Measurements from ENCODE around the gene NOXA1.
"Not testable (repeated sequence)": the region's sequence is repeated elsewhere in the genome, so short reads cannot be mapped to it uniquely, and the experiment has no call there.

The NOXA1 gene

DNA sequence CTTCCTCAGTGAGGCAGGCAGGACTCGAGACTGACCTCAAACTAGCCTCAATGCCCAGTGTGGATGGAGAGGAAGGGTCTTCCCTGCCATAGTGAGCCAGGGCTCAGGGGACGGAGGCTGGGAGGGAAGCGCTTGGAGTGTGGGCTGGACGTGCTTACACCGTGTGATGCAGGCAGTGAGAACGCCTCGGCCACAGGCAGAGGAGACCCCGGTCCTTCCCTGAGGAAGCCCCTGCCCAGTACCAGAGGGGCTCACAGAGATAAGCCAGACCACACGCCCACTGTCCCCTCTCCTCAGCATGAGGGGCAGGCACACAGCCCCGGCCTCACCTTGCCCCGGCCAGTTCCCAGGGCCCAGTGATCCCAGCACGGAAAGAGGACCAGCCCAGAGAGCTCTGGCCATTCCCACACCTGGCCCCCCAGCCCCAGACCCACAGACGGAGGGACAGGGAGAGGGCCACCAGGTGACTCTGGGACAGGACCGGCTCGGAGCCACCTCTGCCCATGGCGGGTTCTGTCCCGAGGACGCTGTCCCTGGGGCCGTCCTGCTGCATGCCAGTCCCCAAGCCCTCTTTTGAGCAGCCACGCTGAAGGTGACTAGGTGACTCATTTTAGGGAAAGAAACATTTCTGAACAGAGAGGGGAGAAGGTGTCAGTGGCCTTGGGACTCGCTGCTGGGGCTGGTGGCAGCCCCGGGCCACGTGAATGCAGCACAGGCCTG is 42.0 kb downstream of the NOXA1 start:
- DNase-seq (ENCODE audit: low read depth), result no peak

GRCh38 chr9:137465720-137466388 is 42.7 kb downstream of the NOXA1 start:
- no peak for DNase-seq (ENCODE audit: low read depth)

- not testable (repeated sequence) for DNase-seq (ENCODE audit: low read depth)
These were observed 43.3 kb downstream of the NOXA1 start for GRCh38 chr9:137466389-137467085.

- no peak for DNase-seq (ENCODE audit: low read depth)
These were observed 44.0 kb downstream of the NOXA1 start for GRCh38 chr9:137467161-137467581.

- no peak for DNase-seq (ENCODE audit: low read depth)
These were observed 44.7 kb downstream of the NOXA1 start for GRCh38 chr9:137467896-137468295.

- no peak for DNase-seq (ENCODE audit: low read depth)
These were observed 47.6 kb downstream of the NOXA1 start for GRCh38 chr9:137470785-137471184.

DNA sequence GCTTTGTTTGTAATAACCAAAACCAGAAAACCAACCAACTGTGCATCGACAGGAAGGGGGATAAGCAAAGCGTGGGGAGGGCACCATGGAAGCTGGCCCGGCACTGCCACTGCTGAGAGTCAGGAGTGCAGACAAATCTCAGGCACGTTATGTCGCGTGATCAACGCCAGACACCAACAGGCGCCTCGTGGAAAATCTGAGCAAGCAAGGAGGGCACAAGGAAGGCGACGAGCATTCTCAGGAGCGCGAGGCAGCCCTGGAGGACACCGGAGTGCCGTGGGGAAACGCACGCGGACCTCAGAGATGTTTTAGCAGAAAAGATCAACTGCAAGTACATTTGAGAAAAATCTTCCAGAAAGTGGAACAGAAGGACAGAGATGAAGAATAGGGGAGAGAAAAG is 51.1 kb downstream of the NOXA1 start:
- no peak for DNase-seq (ENCODE audit: low read depth)

DNA sequence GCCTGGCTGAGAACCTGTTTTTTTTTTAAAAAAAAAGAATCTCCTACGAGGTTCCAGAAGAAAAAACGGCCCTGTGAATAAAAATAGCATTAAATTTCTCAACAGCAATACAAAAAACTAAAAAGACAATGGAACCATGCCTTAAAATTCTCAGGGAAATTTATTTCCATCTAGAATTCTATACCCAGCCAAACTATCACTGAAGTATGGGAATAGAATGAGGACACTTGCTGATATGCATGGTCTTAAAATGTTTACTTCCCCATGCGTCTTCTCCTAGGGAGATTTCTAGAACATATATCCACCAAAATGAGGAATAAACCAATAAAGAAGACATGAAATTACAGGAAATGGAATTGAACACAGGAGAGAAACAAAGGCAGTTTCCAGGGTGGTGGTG is 52.5 kb downstream of the NOXA1 start:
- no peak for DNase-seq (ENCODE audit: low read depth)

GRCh38 chr9:137476856-137477255 is 53.7 kb downstream of the NOXA1 start:
- DNase-seq (ENCODE audit: low read depth), result no peak

GRCh38 chr9:137477778-137478612 is 54.8 kb downstream of the NOXA1 start:
- no peak for DNase-seq (ENCODE audit: low read depth)

DNA sequence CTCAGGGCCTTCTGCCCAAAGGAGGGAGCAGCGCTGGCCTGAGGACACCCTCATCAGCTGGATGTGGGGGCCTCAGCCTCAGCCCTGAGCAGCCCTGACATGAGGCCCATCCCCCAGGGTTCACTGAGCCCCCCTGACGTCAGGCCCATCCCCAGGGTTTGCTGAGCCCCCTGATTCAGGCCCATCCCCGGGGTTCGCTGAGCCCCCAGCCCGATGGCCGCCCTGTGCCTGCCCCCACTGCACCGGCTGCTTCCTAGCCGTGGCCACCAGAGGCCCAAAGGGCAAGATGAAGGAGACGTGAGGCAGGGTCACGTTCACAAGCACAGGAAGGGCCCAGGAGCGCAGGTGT is 55.4 kb downstream of the NOXA1 start:
- DNase-seq (ENCODE audit: low read depth), result no peak

DNA sequence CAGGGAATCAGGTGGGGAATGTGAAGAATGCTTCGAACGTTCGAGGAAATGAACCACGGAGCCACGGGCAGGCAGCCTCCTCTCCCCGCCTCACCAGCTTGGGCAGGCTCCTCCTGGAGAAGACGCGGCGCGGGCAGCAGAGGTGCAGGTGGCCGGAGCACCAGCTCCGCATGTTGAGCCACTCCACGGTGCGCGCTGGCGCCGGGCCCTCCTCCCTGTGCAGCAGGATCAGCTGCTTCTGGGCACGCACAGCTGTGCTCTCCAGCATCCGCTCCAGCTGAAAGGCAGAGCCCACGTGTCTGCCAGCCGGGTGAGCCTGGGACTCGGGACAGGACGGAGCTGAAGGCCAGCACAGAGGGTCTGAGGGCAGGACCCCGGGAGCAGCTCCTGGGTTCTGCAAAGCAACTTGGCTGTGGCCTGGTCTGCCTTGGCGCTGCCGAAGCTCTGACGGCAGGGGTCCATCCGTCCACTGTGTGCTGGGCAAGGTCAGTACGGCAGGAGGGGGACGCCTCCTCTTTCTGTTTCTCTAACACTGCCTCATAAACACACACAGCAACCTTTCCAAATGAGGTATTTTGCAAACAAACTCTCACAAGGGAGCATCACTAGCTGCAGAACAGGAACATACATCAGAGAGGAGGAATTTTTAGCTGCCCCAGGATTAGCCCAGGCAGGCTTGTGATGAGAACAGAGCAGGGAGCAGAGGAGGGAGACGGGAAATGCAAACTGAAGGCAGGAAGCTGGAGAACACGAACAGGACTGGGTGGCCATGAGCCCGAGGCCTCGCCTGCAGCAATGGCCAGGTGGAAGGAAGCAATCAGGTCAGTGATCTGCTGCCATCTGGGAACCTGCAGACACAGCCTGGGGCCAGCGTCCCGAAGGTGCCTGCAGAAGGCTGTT is 56.0 kb downstream of the NOXA1 start:
- DNase-seq (ENCODE audit: low read depth), result peak; percentile 36

GRCh38 chr9:137479892-137480685 is 56.9 kb downstream of the NOXA1 start:
- no peak for DNase-seq (ENCODE audit: low read depth)

DNA sequence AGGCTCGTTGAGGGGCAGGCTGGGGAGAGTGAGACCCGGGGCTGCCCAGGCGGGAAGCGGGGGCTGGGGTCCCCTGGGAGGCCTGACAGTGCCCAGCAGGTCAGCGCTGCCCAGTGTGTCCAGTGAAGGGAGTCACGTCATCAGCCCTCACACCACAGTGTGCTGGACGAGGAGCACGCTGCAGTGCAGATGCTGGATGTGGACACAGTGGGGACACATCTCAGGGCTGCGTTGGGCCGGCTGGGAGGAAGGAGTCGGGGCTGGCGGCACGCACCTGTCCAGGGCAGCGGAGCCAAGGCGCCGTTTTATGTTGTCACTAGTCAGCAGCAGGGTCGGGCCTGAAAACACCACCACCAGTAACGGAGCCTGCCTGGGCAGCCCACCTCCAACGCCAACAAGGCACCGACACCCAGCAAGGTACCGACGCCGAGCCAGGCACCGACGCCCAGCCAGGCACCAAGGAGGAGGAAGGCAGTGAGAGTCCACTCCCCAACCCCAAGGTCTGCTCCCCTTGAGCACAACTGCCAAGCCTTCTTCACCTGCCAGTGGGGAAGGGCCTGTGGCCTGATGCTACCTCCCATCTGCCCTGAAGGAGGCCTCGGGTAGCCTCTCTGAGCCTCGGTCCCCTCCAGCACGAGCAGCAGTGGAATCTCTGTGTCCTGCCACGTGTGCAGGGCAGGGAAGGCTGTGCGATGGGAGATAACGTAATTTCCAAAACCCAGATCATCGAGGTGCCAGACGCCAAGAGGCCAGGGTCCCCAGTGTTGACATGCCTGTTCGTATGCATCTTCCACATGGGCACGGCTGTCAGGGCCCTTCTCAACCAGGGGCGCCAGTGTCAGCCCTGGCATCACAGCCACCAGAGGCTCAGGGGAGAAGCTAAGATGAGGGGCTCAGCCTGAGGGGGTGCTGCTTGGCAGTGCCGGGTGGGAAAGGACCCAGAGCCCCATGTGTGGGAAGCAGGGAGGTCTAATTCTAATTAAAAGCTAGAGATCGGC is 57.8 kb downstream of the NOXA1 start:
- DNase-seq (ENCODE audit: low read depth), result no peak

- peak; percentile 86 for DNase-seq (ENCODE audit: low read depth)
These were observed 59.0 kb downstream of the NOXA1 start for GRCh38 chr9:137482094-137482781.

All from ELR (cell line).